GM21529 (cell line): ENCODE results near the gene KPNA6.
"Not testable (repeated sequence)": the region's sequence is repeated elsewhere in the genome, so short reads cannot be mapped to it uniquely, and the experiment has no call there.

ENCODE experiments used
- ATAC-seq: cut with Tn5 transposase; IDR thresholded peaks from one replicate; pipeline ENCODE4 v1.9.1; 2021; ENCODE audit not compliant: unreplicated experiment

KPNA6 gene

GRCh38 chr1:32138965-32139364 lies 31.1 kb downstream of the KPNA6 start:
- no peak for ATAC-seq

- no peak for ATAC-seq
Measured at GRCh38 chr1:32142446-32143301, 34.8 kb downstream of the KPNA6 start.

- not testable (repeated sequence) for ATAC-seq
Measured at GRCh38 chr1:32143302-32143695, 35.4 kb downstream of the KPNA6 start.

- no peak for ATAC-seq
Measured at GRCh38 chr1:32144033-32144432, 36.2 kb downstream of the KPNA6 start.

- not testable (repeated sequence) for ATAC-seq
Measured at GRCh38 chr1:32147799-32148198, 39.9 kb downstream of the KPNA6 start.

- no peak for ATAC-seq
Measured at GRCh38 chr1:32150847-32151246, 43.0 kb downstream of the KPNA6 start.

- no peak for ATAC-seq
Measured at GRCh38 chr1:32151319-32151787, 43.5 kb downstream of the KPNA6 start.

- ATAC-seq: no peak
Measured at GRCh38 chr1:32159189-32159588, 51.3 kb downstream of the KPNA6 start.

- no peak for ATAC-seq
Measured at GRCh38 chr1:32163405-32163804, 55.5 kb downstream of the KPNA6 start.

- not testable (repeated sequence) for ATAC-seq
Measured at GRCh38 chr1:32165633-32166032, 57.8 kb downstream of the KPNA6 start.

GRCh38 chr1:32170991-32171390 lies 63.1 kb downstream of the KPNA6 start:
- no peak for ATAC-seq

GRCh38 chr1:32172621-32173245 lies 64.9 kb downstream of the KPNA6 start:
- ATAC-seq: no peak

GRCh38 chr1:32178380-32179192 lies 70.7 kb downstream of the KPNA6 start:
- no peak for ATAC-seq

- ATAC-seq: no peak
Measured at GRCh38 chr1:32179193-32179442, 71.3 kb downstream of the KPNA6 start.

GRCh38 chr1:32179443-32180185 lies 71.8 kb downstream of the KPNA6 start, which contains the start of gene TXLNA:
Gene TXLNA, plus strand, starts transcription at chr1:32179675. Its CDS starts 671 bp downstream, at chr1:32180346.
- ATAC-seq: peak; percentile 83

GRCh38 chr1:32180186-32181060 lies 72.6 kb downstream of the KPNA6 start:
- peak; percentile 15 for ATAC-seq

GRCh38 chr1:32181065-32181464 lies 73.2 kb downstream of the KPNA6 start:
- ATAC-seq: no peak

- ATAC-seq: no peak
Measured at GRCh38 chr1:32181563-32181962, 73.7 kb downstream of the KPNA6 start.

- ATAC-seq: no peak
Measured at GRCh38 chr1:32182060-32182459, 74.2 kb downstream of the KPNA6 start.

GRCh38 chr1:32184650-32185049 lies 76.8 kb downstream of the KPNA6 start:
- no peak for ATAC-seq
